HK-2 (cell line): ENCODE results near the gene LONP2.
"Not testable (repeated sequence)": the region's sequence is repeated elsewhere in the genome, so short reads cannot be mapped to it uniquely, and the experiment has no call there.

Source experiments
- DNase-seq: peaks from one replicate; pipeline ENCODE4 v3.0.0-alpha.2; 2018; ENCODE audit not compliant: unreplicated experiment

Gene LONP2

DNA sequence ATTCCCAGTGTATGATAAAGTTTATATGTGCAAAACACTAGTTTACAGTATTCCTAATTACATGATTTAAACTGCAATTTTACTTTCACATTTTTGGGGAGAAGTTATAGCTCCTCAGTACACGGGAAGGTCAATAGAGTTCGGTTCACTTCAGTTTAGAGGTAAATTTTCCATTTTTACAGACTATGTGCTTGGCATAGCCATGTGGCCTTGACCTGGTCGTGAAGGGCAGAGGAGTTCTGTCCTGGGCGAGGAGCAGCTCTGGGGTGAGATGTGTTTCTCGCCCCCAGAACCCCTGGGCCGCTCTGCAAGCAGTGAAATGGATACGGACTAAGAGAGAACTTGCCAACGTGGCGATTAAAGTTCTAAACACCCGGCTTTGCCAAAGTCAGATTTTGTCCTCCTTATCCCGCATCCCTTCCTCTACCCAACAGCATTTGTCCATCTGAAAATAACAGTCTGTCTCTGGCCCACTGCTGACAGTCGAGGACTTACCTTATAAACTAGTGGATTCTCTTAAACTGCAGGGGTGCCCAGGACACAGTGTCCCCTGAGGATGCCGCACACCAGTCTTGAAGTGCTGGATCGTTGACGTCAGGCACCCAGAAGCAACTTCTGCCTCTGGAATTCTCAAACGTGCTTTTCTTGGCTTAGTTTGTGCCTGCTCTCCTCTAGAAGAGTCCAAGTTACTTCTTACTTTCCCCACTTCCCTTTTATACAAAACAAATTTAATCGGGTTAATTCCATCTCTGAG, 142.6 kb downstream of the LONP2 start:
- no peak for DNase-seq

DNA sequence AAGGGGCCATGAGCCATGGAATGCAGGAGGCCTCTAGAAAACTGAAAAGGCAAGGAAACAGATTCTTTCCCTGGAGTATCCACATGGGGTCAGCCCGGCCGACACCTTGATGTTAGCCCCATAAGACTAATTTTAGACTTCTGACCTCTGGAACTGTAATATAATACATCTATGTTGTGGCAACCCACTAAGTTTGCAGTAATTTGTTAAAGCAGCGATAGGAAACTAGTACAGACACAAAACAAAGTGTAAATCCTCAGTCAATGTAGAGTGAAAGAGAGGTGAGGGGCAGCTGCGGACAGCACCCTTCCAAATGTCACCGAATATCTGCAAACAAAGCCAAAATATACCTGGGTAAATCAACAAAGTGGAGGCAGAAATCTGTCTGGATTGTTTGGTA, 148.3 kb downstream of the LONP2 start:
- no peak for DNase-seq

DNA sequence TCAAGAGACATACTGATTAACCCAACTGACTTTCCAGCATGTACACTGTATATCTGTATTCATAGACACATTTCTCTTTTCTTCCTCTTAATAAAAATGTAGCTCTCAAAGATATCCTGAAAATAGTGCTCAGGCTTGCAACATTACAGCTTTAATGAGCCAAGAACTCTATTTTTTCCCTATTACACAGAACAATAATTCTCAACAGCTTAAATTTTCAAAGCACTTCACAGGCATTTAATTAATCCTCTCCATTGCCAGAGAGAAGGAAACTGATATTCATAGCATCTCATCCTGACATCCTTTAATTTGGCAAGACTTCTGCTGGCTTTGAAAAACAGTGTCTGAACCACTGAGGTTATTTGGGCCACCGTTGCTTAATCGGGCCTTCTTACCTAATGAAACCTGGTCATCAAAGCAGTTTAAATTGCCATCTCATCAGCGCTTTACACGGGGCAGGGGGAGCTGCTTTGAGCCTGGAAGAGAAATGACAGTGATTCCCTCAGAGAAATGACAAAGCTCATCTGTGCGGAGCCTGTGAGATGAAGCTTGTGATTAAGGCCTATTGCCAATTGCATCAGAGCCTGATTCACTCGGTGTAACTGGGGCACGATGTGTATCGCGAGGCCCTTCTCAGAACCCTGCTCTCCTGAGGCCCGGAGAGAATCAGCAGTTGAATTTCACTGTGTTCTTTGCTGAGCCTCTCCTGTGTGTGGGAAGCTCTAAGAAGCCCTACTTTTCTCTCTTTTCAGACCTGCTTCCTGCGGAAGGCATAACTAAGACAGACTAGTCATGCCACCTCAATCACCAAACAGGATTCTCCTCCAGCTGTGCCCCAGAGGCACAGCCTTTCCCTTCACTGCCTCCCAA, 149.6 kb downstream of the LONP2 start:
- DNase-seq = no peak

DNA sequence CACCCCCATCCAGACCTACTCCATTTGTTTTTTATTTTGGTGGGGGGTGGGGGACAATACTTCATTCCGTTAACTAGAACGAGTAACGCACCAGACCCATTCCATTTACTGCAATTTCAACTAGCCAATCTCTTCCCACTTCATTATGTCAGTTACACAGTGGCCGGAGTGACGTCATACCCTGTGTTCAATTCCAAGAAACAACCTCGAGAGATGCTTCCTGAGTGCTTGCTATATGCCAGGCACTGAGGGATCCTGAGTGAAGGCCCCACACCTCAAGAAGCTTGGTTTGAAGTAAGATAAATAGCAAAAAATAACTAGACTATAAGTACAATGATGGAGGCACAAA, 150.2 kb downstream of the LONP2 start:
- DNase-seq = no peak

DNA sequence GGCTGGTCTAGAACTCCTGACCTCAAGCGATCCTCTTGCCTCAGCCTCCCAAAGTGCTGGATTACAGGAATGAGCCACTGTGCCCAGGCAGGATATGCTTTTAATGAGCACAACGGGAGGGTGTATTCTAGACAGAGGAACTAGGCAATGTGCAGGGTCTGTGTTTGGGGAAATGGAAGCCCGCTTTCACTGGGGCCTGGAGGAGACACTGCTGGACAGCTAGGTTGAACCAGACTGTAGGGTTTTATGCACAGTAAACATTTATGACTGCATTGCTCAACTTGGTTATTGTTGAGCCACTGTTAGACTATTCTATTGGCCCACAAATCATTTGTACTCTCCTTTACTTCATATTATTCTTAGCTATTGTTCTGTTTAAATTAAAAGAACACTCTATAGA, 151.3 kb downstream of the LONP2 start:
- no peak for DNase-seq

DNA sequence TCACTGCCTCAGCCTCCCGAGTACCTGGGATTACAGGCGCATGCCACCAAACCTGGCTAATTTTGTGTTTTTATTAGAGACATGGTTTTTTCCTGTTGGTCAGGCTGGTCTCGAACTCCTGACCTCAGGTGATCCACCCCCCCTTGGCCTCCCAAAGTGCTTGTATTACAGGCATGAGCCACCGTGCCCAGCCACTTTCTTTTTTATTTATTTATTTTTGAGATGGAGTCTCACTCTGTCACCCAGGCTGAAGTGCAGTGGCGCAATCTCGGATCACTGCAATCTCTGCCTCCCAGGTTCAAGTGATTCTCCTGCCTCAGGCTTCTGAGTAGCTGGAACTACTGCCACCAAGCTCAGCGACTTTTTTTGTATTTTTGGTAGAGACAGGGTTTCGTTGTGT, 158.4 kb downstream of the LONP2 start:
- not testable (repeated sequence) for DNase-seq

DNA sequence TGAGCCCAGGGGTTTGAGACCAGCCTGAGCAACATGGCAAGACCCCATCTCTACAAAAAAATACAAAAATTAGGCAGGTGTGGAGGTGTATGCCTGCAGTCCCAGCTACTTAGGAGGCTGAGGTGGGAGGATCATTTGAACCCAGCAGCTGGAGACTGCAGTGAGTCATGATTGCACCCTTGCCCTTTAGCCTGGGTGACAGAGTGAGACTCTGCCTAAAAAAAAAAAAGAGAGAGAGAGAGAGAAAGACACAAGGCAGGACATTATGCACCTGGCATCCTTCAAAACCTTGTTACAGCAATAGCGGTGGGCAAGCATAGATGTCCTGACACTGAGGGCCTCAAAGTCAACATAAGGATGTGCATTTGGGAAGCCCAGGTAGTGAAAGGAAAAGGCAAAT, 161.1 kb downstream of the LONP2 start:
- no peak for DNase-seq

DNA sequence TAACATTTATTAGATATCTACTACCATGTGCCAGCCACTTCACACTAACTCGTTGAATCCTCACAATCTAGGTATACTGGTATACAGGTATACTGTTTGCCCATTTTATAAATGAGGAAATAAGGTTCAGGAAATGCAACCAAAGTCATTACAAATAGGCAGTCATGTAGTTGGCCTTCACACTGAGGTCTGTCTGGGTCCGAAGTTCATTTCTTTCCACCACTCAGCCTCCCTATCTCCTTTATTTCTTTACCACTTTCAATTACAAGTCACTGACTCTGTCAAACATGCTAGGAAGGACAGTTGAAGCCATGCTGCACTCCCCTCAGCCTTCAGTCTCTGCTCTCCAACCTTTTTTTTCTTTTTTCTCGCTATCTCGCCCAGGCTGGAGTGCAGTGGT, 161.8 kb downstream of the LONP2 start:
- DNase-seq = no peak
